DMS53 treated with DMSO at 0.1 percent for 48 hours (cell line): ENCODE measurements around the gene KANSL1L.
A peak's percentile ranks its signal among the peaks of the same experiment; 100 is the strongest.

ENCODE experiments used
- DNase-seq: peaks from one replicate; lab custom pipeline; 2025; ENCODE audit not compliant: unreplicated experiment; lab: John Stamatoyannopoulos, UW

KANSL1L gene

DNA sequence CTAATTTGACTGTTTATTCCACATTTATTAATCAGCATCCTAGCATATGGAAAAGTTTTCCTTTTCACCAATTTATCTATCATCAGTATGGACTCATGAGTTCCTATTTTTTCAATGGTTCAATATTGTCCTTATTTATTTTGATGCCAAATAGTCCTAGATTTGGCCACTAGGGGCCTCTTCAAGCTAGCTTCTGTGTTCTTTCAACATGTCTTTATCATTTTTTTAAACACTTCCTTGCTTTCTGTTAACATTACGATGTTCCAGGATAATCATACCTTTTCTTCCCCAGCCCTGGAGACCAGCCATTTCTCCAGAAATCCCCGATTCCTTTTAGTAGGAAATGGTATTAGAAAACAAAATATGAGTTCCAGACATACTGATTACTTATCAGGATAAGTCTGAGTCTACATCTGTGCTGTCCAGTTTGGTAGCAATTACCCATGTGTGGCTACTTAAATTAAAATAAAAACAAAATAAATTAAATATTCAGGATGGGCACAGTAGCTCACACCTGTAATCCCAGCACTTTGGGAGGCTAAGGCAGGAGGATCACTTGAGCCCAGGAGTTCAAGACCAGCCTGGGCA, 98.2 kb downstream of the KANSL1L start:
- DNase-seq, result peak; percentile 56

DNA sequence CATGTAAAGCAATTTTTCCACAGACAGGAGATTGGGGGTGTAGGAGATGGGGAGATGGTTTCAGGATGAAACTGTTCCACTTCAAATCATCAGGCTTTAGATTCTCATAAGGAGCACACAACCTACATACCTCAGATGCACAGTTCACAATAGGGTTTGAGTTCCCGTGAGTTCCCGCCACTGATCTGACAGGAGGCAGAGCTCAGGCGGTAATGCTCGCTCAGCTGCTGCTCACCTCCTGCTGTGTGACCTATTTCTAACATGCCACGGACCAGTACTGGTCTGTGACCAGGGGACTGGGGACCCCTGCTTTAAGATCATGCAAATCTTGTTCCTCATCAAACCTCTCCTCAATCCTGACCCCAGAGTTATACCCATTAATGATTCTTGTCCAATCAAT, 98.7 kb downstream of the KANSL1L start:
- no peak for DNase-seq

GRCh38 chr2:210063306-210063705, 107.9 kb downstream of the KANSL1L start:
- no peak for DNase-seq

DNA sequence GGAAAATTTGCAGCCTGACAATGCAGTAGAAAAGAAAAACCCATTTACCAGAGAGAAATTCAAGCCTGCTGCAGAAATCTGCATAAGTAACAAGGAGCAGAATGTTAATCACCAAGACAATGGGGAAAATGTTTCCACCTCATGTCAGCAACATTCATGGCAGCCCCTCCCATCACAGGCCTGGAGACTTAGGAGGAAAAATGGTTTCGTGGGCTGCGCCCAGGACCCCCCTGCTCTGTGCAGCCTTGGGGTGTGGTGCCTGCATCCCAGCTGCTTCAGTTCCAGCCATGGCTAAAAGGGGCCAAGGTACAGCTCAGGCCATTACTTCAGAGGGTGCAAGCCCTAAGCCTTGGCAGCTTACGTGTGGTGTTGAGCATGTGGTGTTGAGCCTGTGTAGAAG, 115.4 kb downstream of the KANSL1L start:
- DNase-seq, result no peak

GRCh38 chr2:210054696-210055095, 116.5 kb downstream of the KANSL1L start:
- no peak for DNase-seq

DNA sequence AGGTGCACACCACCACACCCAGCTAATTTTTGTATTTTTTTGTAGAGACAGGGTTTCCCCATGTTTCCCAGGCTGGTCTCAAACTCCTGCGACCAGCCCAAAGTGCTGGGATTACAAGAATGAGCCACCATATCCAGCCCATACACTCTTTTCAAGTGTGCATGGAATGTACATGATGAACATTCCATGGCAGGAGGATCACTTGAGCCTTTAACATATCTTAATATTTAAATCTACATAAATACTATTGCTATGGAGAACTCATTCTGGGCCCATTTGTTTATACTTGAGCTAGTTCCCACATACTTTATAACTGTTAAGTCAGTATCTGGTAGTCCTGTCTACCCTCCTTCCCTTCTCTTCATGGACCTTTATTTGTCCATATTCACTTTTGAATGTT, 120.3 kb downstream of the KANSL1L start:
- no peak for DNase-seq

- no peak for DNase-seq
These were observed 121.4 kb downstream of the KANSL1L start for GRCh38 chr2:210049831-210050230.

DNA sequence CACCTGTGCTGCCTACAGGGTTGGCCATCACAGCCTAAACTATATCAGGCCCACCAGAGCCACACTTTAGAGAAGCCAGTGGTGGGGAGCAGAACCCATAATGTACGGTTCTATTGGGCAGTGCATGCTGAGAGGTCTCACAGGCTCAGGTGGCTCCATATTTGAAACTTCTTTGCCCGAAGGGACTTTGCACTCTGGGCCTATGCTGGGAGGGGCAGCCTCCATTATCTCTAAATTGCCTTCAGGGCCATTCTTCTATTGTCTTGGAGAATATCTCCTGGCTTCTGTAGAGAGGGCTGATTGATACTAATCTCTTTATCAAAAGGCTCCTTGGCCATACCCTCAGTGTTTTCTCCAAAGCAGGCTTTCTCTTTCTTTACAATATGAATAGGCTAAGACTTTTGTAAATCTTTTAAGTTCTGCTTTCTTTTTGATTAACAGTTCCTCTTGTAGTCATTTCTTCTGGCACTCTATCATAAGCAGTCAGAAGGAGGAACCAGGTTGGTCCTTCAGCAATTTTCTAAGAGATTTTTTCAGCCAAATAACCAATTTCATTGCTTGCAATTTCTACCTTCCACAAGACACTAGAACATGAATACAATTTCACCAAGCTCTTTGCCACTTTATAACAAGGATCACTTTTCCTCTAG, 124.2 kb downstream of the KANSL1L start:
- DNase-seq, result no peak

DNA sequence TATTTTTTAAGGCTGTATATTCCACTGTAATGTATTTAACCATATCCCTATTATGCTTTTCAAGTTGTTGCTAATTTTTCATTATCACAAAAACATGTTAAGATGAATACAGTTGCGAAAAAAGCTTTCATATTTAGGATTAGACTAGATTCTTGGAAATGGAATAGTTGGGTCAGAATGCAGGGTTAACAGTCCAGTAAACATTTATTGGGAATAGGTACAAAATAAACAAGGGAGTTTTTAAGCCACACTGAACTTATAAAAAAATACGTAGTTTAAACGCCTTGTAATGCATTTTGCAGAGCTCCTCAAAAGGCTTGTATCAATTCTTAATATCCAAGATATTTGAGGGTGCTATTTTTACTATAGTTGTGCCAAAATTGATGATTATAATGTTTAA, 133.1 kb downstream of the KANSL1L start:
- no peak for DNase-seq

- DNase-seq, result no peak
These were observed 135.5 kb downstream of the KANSL1L start for GRCh38 chr2:210035679-210036078.

- no peak for DNase-seq
These were observed 137.0 kb downstream of the KANSL1L start for GRCh38 chr2:210034087-210034683.

DNA sequence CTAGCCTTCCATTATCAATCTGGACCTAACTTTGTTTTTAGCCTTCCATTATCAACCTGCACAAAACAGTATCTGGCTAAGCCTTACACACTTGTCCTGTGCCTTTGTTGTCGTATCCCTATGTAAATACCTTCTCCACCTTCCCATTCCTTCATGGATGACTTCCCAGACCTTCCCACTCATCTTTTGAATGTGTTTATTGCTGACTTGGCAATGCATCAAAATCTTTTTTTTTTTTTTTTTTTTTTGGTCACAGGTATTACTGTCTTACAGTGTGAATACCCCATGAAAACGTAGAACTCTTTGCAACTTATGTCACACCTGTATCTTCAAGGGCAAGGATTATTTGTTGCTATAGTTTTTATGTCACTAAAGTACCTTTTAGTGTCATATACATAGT, 143.0 kb downstream of the KANSL1L start:
- peak; percentile 12 for DNase-seq

DNA sequence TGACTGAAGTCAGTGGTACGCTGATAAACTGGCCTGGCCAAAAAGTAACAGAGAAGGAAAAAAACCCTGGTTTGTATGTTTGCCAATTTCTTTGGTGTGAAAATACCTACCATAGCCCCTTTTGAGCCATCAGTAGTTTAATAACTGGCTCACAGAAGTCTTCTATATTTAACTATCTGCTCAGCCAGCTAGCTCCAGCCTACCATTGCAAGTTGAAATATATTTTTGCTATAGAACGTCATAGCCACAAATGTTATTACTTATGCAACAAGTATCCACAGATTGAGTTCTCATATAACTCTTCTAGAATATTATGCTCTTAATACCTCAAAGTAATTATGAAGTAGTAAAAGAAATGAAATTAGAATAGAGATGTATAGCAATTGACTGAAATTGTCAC, 143.6 kb downstream of the KANSL1L start:
- DNase-seq, result no peak

GRCh38 chr2:210022824-210023223, 148.4 kb downstream of the KANSL1L start:
- no peak for DNase-seq

DNA sequence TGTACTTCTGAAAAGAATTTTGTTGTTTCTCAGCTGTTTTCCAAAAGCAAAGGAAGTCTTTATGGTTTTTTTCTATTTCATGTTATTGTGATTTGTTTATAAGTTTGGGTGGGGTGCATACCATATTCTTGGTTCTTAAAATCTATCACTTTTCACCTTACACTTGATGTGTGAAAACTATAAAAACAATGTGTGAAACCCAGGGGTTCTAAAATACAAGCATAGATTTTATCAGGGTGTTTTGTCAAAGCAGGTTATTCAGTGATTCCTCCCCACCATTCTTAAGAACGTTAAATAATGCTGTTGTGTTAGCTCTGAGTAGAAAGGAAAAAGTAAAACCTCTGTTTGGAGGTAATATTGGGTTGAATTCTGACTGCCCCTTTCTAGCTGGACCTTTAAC, 151.1 kb downstream of the KANSL1L start:
- no peak for DNase-seq

DNA sequence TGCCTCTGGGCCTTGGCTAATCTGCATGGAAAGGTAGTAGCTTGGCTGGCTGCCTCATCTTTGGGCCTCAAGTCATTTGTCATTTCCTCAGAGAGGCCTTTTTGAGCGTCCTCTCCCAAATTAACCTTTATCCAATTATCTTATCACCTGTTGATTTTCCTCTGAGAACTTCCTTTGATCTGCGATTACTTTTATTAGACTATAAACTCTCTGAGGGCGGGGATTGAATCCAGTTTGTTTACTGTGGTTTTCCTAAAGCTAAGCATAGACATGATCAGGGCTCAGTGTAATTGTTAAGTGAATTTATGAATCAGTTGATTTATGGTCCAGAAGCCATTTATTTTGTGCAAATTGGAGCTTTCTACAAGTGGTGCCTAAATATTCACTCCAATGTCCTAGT, 161.3 kb downstream of the KANSL1L start:
- no peak for DNase-seq

GRCh38 chr2:210009126-210009525, 162.1 kb downstream of the KANSL1L start:
- DNase-seq, result no peak

DNA sequence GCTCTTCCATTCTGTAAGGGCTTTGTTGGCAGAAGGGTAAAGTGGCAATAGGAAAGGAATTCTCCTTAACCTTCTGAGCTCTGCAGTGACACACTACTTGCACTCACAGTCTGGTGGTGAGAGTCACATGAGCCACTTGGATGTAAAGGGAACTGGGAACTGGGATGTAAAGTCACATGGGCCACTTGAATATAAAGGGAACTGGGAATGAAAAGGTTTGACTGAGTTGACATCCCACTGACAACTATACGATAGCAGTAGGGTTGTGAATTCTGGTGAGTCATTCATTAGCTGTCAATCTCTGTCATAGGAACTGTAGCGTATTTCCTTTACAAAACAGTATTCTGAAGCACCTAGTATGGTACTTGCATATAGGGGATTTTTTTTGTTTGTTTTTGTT, 163.3 kb downstream of the KANSL1L start:
- no peak for DNase-seq

DNA sequence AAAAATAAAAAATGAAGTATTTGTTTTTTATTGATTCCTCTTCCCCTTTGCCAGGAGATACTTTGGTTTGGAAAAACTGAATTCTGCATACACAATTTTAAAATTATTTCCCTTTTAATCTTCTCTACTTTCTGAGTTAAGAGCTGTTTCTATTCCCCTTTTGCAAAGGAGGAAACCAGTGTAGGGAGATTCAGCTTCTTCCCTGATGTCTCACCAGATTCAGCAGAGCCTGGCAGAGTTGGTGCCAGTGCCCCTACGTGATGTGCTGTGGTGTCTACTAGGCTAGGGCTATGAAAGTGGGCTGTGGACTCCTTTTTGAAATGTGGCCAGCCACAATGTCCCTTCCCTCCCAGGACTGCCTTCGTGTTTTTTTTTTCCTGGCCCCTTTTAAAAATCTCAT, 166.3 kb downstream of the KANSL1L start:
- no peak for DNase-seq

GRCh38 chr2:210003359-210003758, 167.8 kb downstream of the KANSL1L start:
- no peak for DNase-seq

DNA sequence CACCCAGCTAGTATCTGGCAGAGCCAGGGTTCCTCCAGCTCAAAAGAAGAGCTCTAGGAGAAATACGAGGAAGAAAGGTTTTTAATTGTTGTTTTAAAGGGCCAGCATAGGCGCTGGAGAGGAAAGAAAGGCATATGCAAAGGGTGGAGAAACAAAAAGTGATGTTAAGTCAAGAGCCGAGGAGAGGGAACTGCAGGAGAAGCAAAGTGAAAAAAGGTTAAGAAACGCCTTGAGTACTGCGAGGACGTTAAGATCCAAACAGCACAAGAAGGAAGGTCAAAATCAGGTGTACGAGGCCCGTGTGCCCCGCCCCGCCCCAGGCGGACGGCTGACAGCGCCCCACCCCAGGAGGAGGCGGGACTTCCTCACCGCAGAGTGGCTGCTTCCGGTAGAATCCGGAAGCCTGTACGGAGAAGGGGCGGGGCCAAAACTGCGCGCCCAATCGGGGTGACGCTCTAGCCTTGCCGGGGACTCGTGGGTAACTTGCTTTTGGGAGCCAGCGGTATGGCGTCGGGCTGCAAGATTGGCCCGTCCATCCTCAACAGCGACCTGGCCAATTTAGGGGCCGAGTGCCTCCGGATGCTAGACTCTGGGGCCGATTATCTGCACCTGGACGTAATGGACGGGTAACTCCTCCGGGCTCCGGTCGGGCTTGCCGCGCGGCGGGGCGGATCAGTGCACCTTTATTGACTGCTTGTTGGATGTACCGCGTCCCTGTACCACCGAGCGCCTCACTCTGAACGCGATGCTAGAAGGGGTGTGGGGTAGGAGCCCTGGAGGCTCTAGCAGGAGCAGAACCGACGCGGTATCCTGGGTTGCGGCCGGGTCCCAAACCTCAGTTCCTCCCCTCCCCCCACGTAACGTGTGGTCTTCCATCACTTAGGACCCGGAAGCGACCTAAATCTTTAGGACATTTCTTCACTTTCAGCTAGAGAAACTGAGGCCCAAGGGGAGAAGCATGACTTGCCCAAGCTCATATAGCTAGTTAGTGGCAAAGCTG, 168.8 kb downstream of the KANSL1L start, which contains the start of gene RPE:
Gene RPE, plus strand, starts transcription at position 481 of the 1,000 bp plus-strand sequence. Its CDS starts 24 bp downstream, at position 505.
- DNase-seq, result peak; percentile 87
